HG02763 (cell line): ENCODE results near the gene SLC2A6.

Experiments used
- ATAC-seq: cut with Tn5 transposase; IDR thresholded peaks from one replicate; pipeline ENCODE4 v1.9.1; 2021; ENCODE audit warnings: mild to moderate bottlenecking, moderate library complexity; ENCODE audit not compliant: unreplicated experiment

The SLC2A6 gene

DNA sequence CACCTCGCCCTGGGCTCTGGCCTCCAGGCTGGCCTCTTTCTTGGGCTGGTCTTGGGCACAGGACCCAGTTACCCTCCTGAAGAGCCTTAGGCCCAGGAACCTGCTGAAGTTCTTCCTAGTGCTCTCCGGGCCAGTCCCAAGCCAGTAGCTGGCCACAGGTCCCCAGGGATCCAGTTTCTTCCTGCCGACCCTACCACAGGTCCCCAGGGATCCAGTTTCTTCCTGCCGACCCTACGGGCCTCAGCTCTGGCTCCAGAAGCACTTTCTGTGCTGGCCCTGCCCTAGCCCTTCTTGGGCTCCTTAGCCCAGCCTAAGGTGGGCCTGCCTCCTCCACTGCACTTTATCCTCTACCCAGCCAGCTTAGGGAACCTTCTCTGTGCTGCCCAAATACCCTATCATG lies 37.3 kb downstream of the SLC2A6 start:
- ATAC-seq: no peak

DNA sequence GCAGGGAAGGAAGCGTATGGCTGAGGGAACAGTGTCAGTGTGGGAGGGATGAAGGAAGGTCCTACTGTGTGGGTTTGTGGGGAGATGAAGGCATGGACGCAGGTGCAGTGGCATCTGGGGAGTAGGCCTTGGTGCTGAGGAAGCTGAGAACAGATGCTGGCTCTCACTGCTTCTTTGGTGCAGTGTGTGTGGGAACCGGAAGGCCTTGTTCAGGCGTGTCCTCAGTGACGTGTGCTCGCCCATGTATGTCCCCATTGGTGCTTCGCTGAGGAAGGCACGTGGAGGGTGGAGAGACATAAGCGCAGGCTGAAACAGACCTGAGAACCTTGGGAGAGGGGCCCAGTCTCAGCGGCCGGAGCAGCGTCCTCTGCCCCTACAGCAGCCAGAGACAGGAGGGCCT lies 38.0 kb downstream of the SLC2A6 start:
- ATAC-seq: no peak

DNA sequence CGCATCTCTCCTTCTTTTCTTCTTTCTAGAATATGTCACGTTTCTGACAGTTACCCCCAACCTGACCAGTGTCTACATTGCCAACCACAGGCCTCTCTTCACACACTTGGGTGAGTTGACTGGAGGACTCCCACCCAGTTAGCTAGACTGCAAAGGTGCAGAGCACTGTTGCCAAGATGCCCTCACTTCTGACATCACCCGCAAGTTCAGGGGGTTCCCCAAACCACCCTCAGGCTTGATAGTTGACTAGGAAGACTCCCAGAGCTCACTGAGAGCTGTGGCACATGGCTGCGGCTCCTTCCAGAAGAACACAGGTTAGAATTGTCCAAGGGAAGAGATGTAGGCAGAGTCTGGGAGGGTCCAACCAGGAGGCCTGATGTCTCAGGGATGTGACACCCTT lies 39.6 kb downstream of the SLC2A6 start:
- ATAC-seq: no peak

DNA sequence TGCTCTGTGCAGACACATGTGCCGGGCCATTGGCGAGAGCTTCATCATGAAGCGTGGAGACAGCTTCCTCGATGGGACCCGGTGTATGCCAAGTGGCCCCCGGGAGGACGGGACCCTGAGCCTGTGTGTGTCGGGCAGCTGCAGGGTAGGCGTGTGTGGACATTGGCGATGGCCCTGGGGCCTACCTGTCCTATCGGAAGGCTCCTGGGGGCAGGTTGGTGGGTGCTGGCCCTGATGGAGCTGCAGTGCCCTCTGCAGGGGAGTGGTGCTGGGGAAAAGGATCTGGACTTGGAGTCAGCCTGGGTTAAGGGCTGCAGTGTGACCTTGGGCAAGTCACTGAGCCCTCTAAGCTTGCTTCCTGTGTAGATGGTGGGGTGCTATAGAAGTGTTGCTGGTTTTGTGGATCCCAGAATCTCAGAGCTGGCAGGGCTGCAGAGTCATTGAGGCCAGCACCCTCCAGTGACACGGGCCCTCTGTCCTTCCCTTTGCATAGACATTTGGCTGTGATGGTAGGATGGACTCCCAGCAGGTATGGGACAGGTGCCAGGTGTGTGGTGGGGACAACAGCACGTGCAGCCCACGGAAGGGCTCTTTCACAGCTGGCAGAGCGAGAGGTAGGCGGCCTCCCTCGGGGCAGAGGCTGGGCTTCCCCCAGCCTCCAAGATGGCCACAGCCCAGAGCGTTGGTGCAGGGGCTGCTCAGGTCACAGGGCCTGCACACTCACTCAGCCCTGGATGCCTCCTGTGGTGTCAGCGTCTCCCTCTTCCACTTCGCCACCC lies 41.0 kb downstream of the SLC2A6 start:
- no peak for ATAC-seq

DNA sequence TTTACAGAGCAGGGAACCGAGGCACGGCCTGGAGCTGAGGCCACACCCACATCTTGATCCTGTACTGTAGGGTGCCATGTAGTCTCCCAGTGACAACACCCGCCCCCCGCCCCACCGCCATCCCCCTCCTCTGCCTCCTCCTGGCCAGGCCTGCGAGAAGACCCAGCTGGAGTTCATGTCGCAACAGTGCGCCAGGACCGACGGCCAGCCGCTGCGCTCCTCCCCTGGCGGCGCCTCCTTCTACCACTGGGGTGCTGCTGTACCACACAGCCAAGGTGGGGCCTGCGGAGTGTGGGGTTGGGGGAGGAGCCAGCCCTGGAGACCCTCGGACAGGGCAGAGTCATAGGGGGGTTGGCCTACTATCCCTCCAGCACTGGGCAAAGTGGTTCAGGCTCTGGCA lies 42.2 kb downstream of the SLC2A6 start:
- ATAC-seq: no peak

DNA sequence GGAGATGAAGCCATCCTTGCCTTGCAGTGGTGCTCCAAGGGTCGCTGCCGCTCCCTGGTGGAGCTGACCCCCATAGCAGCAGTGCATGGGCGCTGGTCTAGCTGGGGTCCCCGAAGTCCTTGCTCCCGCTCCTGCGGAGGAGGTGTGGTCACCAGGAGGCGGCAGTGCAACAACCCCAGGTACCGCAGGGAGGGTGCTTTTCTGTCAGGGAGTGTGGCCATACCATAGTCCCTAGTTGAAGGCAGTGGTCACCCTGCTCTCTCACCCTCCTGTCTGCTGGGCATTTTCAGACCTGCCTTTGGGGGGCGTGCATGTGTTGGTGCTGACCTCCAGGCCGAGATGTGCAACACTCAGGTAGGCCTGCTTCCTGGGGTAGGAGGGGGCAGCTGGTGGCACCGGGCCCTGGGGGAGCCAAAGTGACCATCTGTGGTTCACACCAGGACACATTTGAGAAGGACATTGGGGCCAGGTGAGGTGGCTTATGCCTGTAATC lies 45.5 kb downstream of the SLC2A6 start:
- ATAC-seq: no peak

DNA sequence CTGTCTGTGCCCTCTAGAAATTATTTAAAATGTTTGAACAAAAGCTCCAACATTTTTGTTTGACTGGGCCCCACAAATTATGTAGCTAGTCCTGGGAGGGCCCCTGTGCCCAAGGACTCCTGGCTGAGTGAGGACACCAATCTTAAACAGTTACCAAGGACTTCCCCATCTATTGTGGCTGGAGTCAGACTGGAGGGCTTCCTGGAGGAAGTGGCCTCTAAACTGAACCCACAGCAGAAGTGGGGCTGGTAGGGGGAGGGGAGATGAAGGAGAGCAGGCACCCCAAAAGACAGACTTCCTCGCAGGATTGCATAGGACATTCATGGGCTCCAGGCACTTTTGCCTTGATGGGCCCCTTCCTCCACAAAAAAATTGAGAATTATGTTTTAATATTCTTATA lies 48.7 kb downstream of the SLC2A6 start:
- ATAC-seq: no peak

DNA sequence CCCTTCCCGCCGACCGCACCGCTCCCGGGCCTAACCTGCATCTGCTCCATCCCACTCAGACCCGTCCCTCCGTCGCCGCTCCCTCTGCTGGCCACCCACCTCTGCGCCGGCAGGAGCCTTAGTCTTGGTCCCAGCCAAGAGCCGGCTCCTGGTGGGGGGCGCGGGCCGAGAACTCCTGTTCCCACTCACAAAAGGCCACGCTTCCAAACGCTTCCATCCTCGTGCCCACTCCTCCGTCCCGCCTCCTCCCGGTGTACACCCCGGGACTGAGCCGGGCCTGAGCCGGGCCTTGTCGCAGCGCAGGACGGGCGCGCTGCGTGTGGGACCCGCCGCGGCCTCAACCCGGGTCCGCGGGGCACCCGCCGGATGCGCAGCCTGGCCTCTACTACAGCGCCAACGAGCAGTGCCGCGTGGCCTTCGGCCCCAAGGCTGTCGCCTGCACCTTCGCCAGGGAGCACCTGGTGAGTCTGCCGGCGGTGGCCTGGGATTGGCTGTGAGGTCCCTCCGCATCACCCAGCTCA lies 49.2 kb downstream of the SLC2A6 start:
- ATAC-seq: no peak

DNA sequence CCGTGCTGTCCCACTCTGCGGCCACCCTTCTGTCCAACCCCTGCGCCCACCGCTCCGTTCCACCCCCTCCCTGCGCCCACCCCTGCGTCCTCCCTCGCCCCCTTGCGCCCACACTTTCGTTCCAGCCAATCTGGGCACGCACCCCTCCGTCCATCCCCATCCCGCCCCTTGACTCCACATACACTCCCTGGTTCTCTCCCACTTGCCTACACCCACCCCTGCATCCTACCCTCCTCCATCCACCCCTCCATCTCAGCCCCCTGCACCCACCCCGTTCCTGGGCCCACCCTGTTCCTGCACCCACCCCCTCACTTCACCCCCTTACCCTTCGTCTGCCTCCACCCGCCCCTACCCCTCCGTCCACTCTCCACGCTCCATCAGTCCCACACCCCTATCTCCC lies 49.7 kb downstream of the SLC2A6 start:
- no peak for ATAC-seq

DNA sequence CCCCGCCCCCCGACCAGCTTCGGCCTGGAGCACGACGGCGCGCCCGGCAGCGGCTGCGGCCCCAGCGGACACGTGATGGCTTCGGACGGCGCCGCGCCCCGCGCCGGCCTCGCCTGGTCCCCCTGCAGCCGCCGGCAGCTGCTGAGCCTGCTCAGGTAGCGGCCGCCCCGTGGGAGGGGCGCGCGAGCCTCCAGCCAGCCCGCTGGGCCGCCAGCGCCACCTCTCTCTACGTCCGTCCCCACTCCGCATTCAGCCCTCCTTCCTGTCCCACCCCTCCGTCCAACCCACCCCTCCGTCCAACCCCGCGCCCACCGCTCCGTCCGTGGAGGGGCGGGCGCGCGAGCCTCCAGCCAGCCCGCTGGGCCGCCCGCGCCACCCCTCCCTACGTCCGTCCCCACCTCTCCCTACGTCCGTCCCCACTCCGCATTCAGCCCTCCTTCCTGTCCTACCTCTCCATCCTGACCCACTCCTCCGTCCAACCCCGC lies 50.2 kb downstream of the SLC2A6 start:
- no peak for ATAC-seq

DNA sequence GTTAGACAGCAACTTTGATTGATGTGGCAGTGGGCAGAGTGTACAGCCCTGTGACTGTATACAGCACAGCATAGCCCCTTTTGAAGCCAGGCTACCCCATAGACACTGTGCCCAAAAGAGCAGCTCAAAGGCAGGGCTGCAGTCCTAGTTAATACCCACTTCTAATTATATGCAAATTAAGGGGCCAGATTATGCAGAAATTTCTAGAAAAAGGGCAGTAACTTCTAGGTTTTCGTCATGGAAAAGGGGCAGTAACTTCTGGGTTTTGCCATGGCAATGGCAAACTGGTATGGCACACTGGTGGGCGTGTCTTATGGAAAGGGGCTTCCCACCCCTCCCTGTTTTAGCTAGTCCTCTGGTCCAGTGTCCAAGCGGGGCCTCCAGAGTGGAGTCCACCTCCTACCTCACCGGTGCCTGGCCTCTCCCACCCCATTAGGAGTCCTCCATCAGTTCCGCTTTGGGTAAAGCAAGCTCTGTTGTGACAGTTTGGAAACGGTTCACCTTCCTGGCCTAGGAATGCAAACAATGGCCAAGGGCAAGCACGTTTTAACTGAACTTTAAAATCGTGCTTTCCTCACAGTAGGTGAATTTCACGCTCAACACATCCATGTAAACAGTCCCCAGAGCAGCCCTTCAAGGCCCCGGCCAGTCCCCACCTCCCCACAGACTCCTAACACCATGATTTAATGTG lies 51.1 kb downstream of the SLC2A6 start:
- no peak for ATAC-seq

DNA sequence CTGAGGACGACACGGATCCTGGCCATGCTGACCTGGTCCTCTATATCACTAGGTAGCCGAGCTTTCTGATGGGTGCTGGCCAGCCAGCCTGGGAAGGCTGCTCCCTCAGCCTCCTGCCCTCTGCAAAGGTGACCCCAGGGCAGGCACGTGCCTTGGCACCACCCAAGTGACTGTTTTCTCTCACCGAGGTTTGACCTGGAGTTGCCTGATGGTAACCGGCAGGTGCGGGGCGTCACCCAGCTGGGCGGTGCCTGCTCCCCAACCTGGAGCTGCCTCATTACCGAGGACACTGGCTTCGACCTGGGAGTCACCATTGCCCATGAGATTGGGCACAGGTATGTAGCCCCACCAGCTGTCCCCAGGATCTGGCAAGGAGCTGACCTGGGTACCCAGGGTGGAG lies 52.9 kb downstream of the SLC2A6 start:
- no peak for ATAC-seq

DNA sequence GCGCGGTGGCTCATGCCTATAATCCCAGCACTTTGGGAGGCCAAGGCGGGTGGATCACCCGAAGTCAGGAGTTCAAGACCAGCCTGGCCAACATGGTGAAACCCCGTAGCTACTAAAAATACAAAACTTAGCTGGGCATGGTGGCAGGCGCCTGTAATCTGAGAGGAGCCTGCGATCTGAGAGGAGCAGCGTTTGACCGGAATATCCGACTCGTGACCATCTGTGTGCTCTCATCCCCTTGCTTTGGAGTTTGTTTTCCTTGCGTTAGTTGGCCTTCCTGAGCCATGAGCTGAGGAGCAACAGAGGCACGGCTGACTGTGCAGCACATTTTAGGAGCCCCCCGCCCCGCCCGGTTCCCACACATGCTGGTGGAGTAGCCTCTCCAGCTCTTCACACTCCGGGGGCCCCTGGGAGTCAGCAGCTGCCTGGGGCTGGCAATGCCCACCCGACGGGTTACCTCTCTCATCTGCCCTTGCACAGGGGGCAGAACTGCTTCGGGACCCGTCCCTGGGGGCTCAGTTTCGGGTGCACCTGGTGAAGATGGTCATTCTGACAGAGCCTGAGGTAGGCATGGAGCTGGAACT lies 53.8 kb downstream of the SLC2A6 start:
- no peak for ATAC-seq

DNA sequence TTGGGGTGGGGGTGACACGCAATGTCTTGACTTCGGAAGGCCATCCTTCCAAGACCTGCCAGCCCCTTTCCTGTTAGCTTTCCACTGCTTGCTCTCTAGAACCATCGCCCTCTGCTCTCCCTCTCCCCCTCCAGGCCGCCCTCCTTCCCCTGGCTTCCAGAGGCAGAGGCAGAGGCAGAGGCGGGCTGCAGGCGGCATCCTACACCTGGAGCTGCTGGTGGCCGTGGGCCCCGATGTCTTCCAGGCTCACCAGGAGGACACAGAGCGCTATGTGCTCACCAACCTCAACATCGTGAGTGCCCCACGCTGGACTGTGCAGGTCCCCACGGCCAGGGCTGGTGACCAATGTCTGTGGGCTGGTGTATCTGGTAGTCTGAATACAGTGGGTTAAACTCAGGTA lies 54.7 kb downstream of the SLC2A6 start:
- no peak for ATAC-seq

DNA sequence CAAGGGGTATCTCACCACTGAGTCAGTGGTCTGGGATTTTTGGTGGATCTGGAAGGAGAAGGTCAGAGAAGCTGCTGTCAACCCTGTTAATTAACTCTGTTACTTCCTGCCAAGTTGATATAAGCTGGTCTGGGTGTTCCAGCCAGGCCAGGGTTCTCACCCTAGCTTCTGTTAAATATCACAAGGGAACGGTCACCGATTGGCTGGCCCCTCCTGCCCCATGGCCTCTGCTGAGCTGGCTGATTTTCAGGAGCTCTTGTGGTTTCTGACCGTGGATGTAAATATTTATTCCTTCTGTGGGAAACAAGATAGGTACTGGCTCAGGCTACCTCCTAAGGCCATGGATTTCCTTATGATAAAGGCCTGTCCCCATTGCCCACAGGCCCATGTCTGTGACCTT lies 55.7 kb downstream of the SLC2A6 start:
- no peak for ATAC-seq

DNA sequence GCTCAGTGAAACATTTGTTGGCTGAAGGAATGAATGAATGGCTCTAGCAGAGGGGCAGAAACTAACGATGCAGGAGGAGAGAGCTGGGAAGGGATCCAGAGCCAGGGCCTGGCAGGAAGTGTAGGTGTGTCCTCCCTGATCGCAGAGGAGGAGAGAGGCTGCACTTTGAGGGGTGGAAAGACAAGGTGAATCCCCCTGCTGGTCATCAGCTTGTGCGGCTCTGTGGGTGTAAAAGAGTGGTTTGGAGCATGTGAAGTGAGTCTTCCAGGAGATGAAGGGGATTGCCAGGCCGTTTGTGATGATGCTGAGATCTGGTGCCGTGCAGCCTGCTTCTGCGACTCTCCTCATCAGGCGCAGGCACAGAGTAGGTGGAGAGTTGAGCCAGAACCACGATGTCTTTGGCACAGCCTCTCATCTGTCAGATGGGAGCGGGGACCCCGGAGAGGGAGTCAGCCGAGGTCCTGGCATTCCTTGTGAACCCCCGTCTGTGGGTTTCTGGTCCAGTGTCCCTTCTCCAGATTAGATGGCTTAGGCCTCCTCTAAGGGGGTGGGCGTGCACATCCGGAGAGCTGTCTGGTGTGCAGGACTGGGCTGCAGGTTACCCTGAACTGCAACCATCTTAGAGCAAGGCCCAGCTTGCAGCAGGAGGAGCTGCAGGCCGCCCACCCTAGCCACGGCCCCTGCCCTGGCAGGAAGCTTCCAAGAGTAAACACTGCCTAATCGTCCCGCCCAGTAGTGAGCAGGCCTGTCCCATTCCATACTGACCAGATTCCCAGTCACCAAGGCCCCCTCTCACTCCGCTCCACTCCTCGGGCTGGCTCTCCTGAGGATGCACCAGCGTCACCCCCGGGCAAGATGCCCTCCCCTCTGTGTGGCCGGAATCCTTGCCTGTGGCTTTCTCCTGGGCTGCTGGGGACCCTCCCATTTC lies 57.0 kb downstream of the SLC2A6 start, which contains the start of gene ADAMTS13:
TSS of gene ADAMTS13 (plus strand) at position 753 of the 928 bp plus-strand sequence. CDS start at position 830, 77 bp downstream.
- ATAC-seq: no peak
